ENCODE results near the gene DUT. TPM values are rescaled to one million over a fixed set of nuclear protein-coding genes. Genes with fewer than 3 reads are reported as not detected.

The DUT gene
- total and polyA plus RNA-seq, 8 donors, result 23.9 to 78.8 (median 31.6) TPM

GRCh38 chr15:48313216-48313615 lies 18.0 kb upstream of the DUT start:
- Histone ChIP-seq H3K9me3 (no peaks in the 10 kb centered on the region), H3K4me3 (no peak overlapping the region), H3K36me3 (no peaks in the 10 kb centered on the region), H3K4me1 (no peaks in the 10 kb centered on the region), H3K27ac (no peak overlapping the region), H3K27me3 (no peaks in the 10 kb centered on the region)
- FAIRE-seq (no peak), DNase-seq (no peak), ATAC-seq (no peak)
- TF ChIP-seq CTCF (IDR thresholded peaks at IDR 0.05), result no peak
- intact Hi-C loops (cut with DNase I), result no loop called here
- WGBS, 2 donors, result 69 to 84% methylated on average over 2 of the region's 2 CpGs

DNA sequence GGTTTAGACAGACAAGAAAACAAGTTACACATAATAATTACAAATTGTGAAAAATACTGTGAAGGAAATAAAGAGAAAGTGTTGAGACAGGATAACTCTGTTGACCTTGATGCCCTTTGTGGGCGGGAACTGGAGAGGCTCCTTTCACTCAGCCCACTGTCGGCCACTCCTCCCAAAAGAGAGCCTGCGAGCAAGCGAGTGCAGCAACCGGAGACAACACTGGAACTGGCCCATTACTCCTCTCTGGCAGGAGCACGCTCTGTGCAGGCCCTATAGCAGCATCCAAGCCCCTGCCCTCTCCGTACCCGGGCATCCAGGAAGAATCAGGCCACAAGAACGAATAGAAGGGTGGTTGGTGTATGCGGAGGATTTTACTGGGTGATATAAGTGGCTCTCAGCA lies 16.2 kb upstream of the DUT start:
- DNase-seq, result no peak
- Histone ChIP-seq H3K36me3 (no peaks in the 10 kb centered on the region), H3K27ac (no peak overlapping the region), H3K4me3 (no peak overlapping the region), H3K27me3 (no peaks in the 10 kb centered on the region), H3K9me3 (no peaks in the 10 kb centered on the region), H3K4me1 (no peaks in the 10 kb centered on the region)
- WGBS, 2 donors, result 76 to 84% methylated on average over 10 of the region's 10 CpGs
- no peak for FAIRE-seq
- intact Hi-C loops (cut with DNase I), result no loop called here
- no peak for ATAC-seq
- no peak for TF ChIP-seq CTCF (IDR thresholded peaks at IDR 0.05)

DNA sequence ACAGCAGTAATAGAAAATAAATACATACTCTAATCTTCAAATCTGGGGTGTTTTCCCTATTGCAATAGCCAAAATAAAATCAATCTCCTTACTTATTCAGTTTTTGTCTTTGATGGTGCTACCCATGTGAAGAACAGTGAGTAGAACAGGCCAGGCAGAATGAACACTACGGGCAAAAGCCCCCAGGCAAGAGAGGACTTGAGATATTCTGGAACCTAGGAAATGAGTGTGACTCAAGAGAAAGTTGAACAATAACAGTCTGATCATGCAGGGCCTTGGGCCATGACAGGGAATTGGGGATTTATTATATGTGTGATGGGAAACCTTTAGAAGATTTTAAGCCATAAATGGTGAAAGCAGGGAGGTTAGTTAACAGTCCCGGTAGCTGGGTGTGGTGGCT lies 14.0 kb upstream of the DUT start:
- 81 to 95% methylated on average over 2 of the region's 2 CpGs for WGBS, 2 donors
- H3K27me3 ChIP-seq, result no peaks in the 10 kb centered on the region
- no peaks in the 10 kb centered on the region for H3K9me3 ChIP-seq
- H3K36me3 ChIP-seq, result no peaks in the 10 kb centered on the region
- no peak for TF ChIP-seq CTCF (IDR thresholded peaks at IDR 0.05)
- intact Hi-C loops (cut with DNase I), result no loop called here
- no peaks in the 10 kb centered on the region for H3K4me1 ChIP-seq
- no peak overlapping the region for H3K27ac ChIP-seq
- FAIRE-seq (no peak), DNase-seq (no peak), ATAC-seq (no peak)
- H3K4me3 ChIP-seq, result no peak overlapping the region

DNA sequence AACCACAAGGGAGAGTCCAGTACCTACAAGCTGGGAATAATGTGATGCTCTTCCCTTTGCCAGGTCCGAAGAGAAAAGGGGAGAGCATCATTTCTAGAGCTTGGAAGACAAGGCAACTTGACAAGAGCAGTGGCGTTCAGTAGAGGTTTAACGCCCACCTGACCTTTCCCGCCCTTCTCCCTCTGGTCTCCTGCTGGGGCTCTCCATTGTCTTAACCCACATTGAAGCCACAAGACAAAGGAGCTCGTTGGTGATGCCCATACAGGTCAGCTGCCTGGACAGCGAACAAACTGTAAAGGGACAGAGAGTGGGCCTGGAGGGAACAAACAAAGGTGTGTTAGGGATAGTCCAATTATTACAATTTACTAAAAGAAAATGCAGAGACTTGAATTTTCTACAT lies 13.1 kb upstream of the DUT start:
- H3K27me3 ChIP-seq, result no peaks in the 10 kb centered on the region
- H3K27ac ChIP-seq, result no peak overlapping the region
- H3K9me3 ChIP-seq, result no peaks in the 10 kb centered on the region
- H3K4me1 ChIP-seq, result no peaks in the 10 kb centered on the region
- 45 to 51% methylated on average over 6 of the region's 6 CpGs for WGBS, 2 donors
- DNase-seq (no peak), FAIRE-seq (no peak), ATAC-seq (no peak)
- intact Hi-C loops (cut with DNase I), result no loop called here
- no peaks in the 10 kb centered on the region for H3K36me3 ChIP-seq
- no peak overlapping the region for H3K4me3 ChIP-seq
- TF ChIP-seq CTCF (IDR thresholded peaks at IDR 0.05), result no peak

DNA sequence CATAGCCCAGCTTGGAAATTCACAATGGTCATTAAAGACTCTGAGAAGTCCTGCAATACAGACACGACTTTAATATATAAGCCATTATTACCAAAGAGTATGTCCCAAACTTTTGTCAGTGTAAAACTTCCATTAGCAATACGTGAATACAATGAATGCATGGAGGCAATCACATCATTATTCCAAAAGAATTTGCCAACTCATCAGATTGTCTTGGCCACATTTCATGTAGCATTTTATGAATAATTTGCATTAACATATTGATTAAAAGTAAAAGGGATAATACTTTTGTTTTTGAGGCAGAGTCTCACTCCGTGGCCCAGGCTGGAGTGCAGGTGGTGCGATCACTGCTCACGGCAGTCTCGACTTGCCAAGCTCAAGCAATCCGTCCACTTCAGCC lies 7.9 kb upstream of the DUT start:
- TF ChIP-seq CTCF (IDR thresholded peaks at IDR 0.05), result no peak
- Histone ChIP-seq H3K27me3 (no peaks in the 10 kb centered on the region), H3K27ac (no peak overlapping the region), H3K4me1 (peaks cover 0 to 9% (median 0%) of the 10 kb centered on the region in 3 donors), H3K36me3 (no peaks in the 10 kb centered on the region), H3K4me3 (no peak overlapping the region), H3K9me3 (no peaks in the 10 kb centered on the region)
- FAIRE-seq (no peak), ATAC-seq (no peak), DNase-seq (no peak)
- WGBS, 2 donors, result 79 to 83% methylated on average over 7 of the region's 7 CpGs
- intact Hi-C loops (cut with DNase I), result no loop called here

Data from pancreas (tissue), 10 donors.